B cell (primary cell): ENCODE measurements around the gene CC2D2B. TPM values are rescaled to one million over a fixed set of nuclear protein-coding genes. Genes with fewer than 3 reads are reported as not detected.

ENCODE experiments used
- ATAC-seq: fragments of 200-7000 bp; cut with Tn5 transposase; one replicate; pipeline ENCODE4 v1.10.0; 2021; ENCODE audit warnings: low read depth, mild to moderate bottlenecking, moderate number of reproducible peaks, moderate library complexity
- CTCF ChIA-PET: fragments of 350-600 bp; sonication (Branson Sonifier 250); formaldehyde crosslinking; loops from one replicate; lab custom pipeline; 2021; ENCODE audit warnings: antibody characterized with exemption, inconsistent platforms; lab: Charles Lee
- POLR2A ChIA-PET: fragments of 350-600 bp; sonication (Branson Sonifier 250); formaldehyde crosslinking; loops from one replicate; lab custom pipeline; 2021; ENCODE audit warnings: antibody characterized with exemption; lab: Charles Lee
- DNase-seq: peaks from one replicate; pipeline ENCODE4 v3.0.0; 2013
- H2AFZ ChIP-seq: 2 replicates; pipeline ENCODE4 v1.6.1; 2012; ENCODE audit warnings: mild to moderate bottlenecking, low read depth, low read length; ENCODE audit not compliant: insufficient read depth, poor library complexity, severe bottlenecking
- H3K27ac ChIP-seq, 2 donors: 1 replicate in 1 of 2; 2 replicates in 1 of 2; pipeline ENCODE4 v1.5.1; 2012 to 2013; ENCODE audit warnings: low read length in 2 of 2, mild to moderate bottlenecking in 2 of 2, moderate library complexity in 1 of 2
- H3K27me3 ChIP-seq, 4 experiments: fragments of 200-600 bp in 1 of 4; sonication (generic) in 1 of 4; replicated peaks in 1 of 4; 1 replicate in 2 of 4; 2 replicates in 2 of 4; pipeline versions ENCODE4 v1.6.1 to v1.7.0; 2013 to 2016; ENCODE audit warnings: low read length in 3 of 4, mild to moderate bottlenecking in 2 of 4, mixed read lengths in 1 of 4, moderate library complexity in 1 of 4; ENCODE audit not compliant: insufficient read depth in 4 of 4, control insufficient read depth in 3 of 4; ENCODE audit errors: control extremely low read depth in 1 of 4
- H3K36me3 ChIP-seq, 2 experiments: replicated peaks in 1 of 2; 1 replicate in 1 of 2; 2 replicates in 1 of 2; pipeline versions ENCODE4 v1.6.1 to v1.7.1; 2013; ENCODE audit warnings: low read length in 1 of 2; ENCODE audit not compliant: insufficient read depth in 2 of 2, control insufficient read depth in 1 of 2; ENCODE audit errors: control extremely low read depth in 1 of 2, extremely low read depth in 1 of 2
- H3K4me1 ChIP-seq, 2 donors: fragments of 200-600 bp in 1 of 2; sonication (generic) in 1 of 2; 1 replicate in 1 of 2; 2 replicates in 1 of 2; pipeline versions ENCODE4 v1.5.1 to v1.6.1; 2013 to 2017; ENCODE audit warnings: low read length in 2 of 2; ENCODE audit not compliant: control insufficient read depth in 2 of 2, insufficient read depth in 2 of 2
- H3K4me2 ChIP-seq: replicated peaks from 2 replicates; pipeline ENCODE3; 2012; ENCODE audit warnings: mild to moderate bottlenecking, low read depth, low read length; ENCODE audit not compliant: poor library complexity, severe bottlenecking
- H3K4me3 ChIP-seq, 5 experiments: fragments of 200-600 bp in 1 of 5; sonication (generic) in 1 of 5; 1 replicate in 3 of 5; 2 replicates in 2 of 5; pipeline versions ENCODE4 v1.5.1 to v1.7.0; 2011 to 2016; ENCODE audit warnings: low read length in 4 of 5, mild to moderate bottlenecking in 4 of 5, low read depth in 2 of 5, control low read depth in 1 of 5, moderate library complexity in 1 of 5; ENCODE audit not compliant: insufficient read depth in 1 of 5; ENCODE audit errors: control extremely low read depth in 1 of 5, extremely low read depth in 1 of 5
- H3K79me2 ChIP-seq: fragments of 200-600 bp; sonication (generic); one replicate; pipeline ENCODE4 v1.6.0; 2016; ENCODE audit warnings: low read length; ENCODE audit not compliant: control insufficient read depth, insufficient read depth
- H3K9ac ChIP-seq: fragments of 200-600 bp; sonication (generic); 2 replicates; pipeline ENCODE4 v1.6.1; 2017; ENCODE audit warnings: mild to moderate bottlenecking, low read length, moderate library complexity
- H3K9me3 ChIP-seq, 3 donors: one replicate each; pipeline versions ENCODE4 v1.6.1 to v1.7.1; 2013; ENCODE audit warnings: low read length in 2 of 3; ENCODE audit not compliant: control insufficient read depth in 2 of 3, insufficient read depth in 1 of 3; ENCODE audit errors: control extremely low read depth in 1 of 3
- H4K20me1 ChIP-seq: 2 replicates; pipeline ENCODE4 v1.6.0; 2012; ENCODE audit warnings: mild to moderate bottlenecking, low read length; ENCODE audit not compliant: insufficient read depth, control insufficient read depth, poor library complexity, severe bottlenecking
- H3K27ac Mint-ChIP-seq: one replicate; pipeline ENCODE4 v1.8.0; 2021; ENCODE audit warnings: mixed read lengths
- H3K27me3 Mint-ChIP-seq: one replicate; pipeline ENCODE4 v1.8.0; 2021; ENCODE audit warnings: mixed read lengths
- H3K4me1 Mint-ChIP-seq: one replicate; pipeline ENCODE4 v1.8.0; 2021; ENCODE audit warnings: mixed read lengths
- H3K4me3 Mint-ChIP-seq: one replicate; pipeline ENCODE4 v1.8.0; 2021; ENCODE audit warnings: mixed read lengths
- H3K9me3 Mint-ChIP-seq: one replicate; pipeline ENCODE4 v1.8.0; 2022; ENCODE audit warnings: mixed read lengths; ENCODE audit not compliant: insufficient read depth
- CTCF ChIP-seq: fragments of 200-600 bp; IDR thresholded peaks from one replicate; pipeline ENCODE4 v1.8.0; 2022; ENCODE audit warnings: antibody characterized with exemption, mild to moderate bottlenecking
- EZH2 ChIP-seq: IDR thresholded peaks from 2 replicates; pipeline ENCODE4 v1.6.1; 2012; ENCODE audit warnings: borderline replicate concordance, low read depth, mild to moderate bottlenecking, moderate library complexity, low read length; ENCODE audit not compliant: insufficient read depth, poor library complexity, severe bottlenecking
- WGBS: methylation state at CpG from one replicate; pipeline ENCODE4 v1.1.5; 2013; ENCODE audit warnings: missing lambda C conversion rate; ENCODE audit not compliant: insufficient coverage; 5-methylcytosine and 5-hydroxymethylcytosine counted together
- intact Hi-C: fragments of 100-400 bp; cut with micrococcal nuclease; formaldehyde crosslinking; loops from one replicate; pipeline ENCODE4 v1.10.0; 2022
- polyA plus RNA-seq: library from polyadenylated mRNA; depleted of rRNA; stranded (reverse); fragments of >200 nt; gene quantifications from 2 replicates; pipeline ENCODE4 v1.2.3, GENCODE V29; 2012
- total RNA-seq, 2 donors: library from RNA; stranded (reverse); fragments of 120-200 nt in 1 of 2; gene quantifications; 1 replicate in 1 of 2; 2 replicates in 1 of 2; pipeline versions ENCODE4 v1.2.3 to v1.2.4, GENCODE V29; 2013 to 2022

Gene CC2D2B
- total and polyA plus RNA-seq, 2 donors (not counting 1 experiment from before 2014, with no cell fraction given): 0.70 to 2.1 TPM

GRCh38 chr10:96041146-96041545, 133.4 kb downstream of the CC2D2B start:
- TF ChIP-seq EZH2 (no peak), CTCF (no peak)
- ATAC-seq (no peak), DNase-seq (no peak)
- H3K4me3 Mint-ChIP-seq: no peak overlapping the region
- H3K9me3 Mint-ChIP-seq: no peaks in the 10 kb centered on the region
- no peaks in the 10 kb centered on the region for H3K36me3 ChIP-seq
- no peak overlapping the region for H3K27ac ChIP-seq
- peaks cover 25% of the 10 kb centered on the region for H3K79me2 ChIP-seq
- 93% methylated on average over 4 of the region's 11 CpGs for WGBS
- H3K4me1 ChIP-seq: peaks cover 11 to 14% of the 10 kb centered on the region in 2 donors
- H3K27ac Mint-ChIP-seq: no peak overlapping the region
- H3K27me3 Mint-ChIP-seq: no peaks in the 10 kb centered on the region
- H3K4me1 Mint-ChIP-seq: peaks cover 23% of the 10 kb centered on the region
- H3K9me3 ChIP-seq: peaks cover 0 to 2% (median 0%) of the 10 kb centered on the region in 3 donors
- H4K20me1 ChIP-seq: no peaks in the 10 kb centered on the region
- no peak overlapping the region for H3K9ac ChIP-seq
- intact Hi-C loops: loop anchor here (5.0 to 10.0 kb wide), 2 partner anchors 134 to 254 kb away; partner anchors contain the start of gene CC2D2B
- POLR2A ChIA-PET: no interaction called here
- H2AFZ ChIP-seq: no peak overlapping the region
- CTCF ChIA-PET: no interaction called here
- no peak overlapping the region for H3K4me2 ChIP-seq
- H3K4me3 ChIP-seq: no peak overlapping the region
- peaks cover 0 to 5% (median 0%) of the 10 kb centered on the region in 4 experiments for H3K27me3 ChIP-seq
